Mucosa of descending colon (tissue), 3 donors: ENCODE results near the gene TNFAIP8L1. TPM values are rescaled to one million over a fixed set of nuclear protein-coding genes. Genes with fewer than 3 reads are reported as not detected.

ENCODE experiments used
- ATAC-seq: fragments of 200-7000 bp; cut with Tn5 transposase; one replicate; pipeline ENCODE4 v1.9.1; 2020; ENCODE audit warnings: mild to moderate bottlenecking, moderate library complexity
- DNase-seq, 3 donors: peaks; one replicate each; pipeline ENCODE4 v3.0.0-alpha.2; 2020
- H3K36me3 ChIP-seq: fragments of 200-600 bp; one replicate; pipeline ENCODE4 v1.8.0; 2021; ENCODE audit warnings: low read depth, mild to moderate bottlenecking
- H3K4me1 ChIP-seq: fragments of 200-600 bp; one replicate; pipeline ENCODE4 v1.8.0; 2021; ENCODE audit warnings: low read depth, mild to moderate bottlenecking
- H3K4me3 ChIP-seq: fragments of 200-600 bp; one replicate; pipeline ENCODE4 v1.8.0; 2021; ENCODE audit warnings: mild to moderate bottlenecking
- H3K9me3 ChIP-seq: fragments of 200-600 bp; one replicate; pipeline ENCODE4 v1.8.0; 2021; ENCODE audit warnings: mild to moderate bottlenecking
- intact Hi-C, 2 donors: fragments of 100-400 bp; cut with DNase I in 1 of 2; cut with micrococcal nuclease in 1 of 2; formaldehyde crosslinking; loops; one replicate each; pipeline versions ENCODE4 v1.11.0 to v1.11.1; 2022; cut with DNase I, micrococcal nuclease
- total RNA-seq, 3 donors: library from RNA; stranded (reverse); fragmentation: NEBNext Ultra II Directional in 2 of 3; extraction: Animal tissue kit (Norgen Biotek cat#: 25700) in 2 of 3; gene quantifications; one replicate each; pipeline versions ENCODE4 v1.2.1 to v1.2.4, GENCODE V29; 2021 to 2023
- TF ChIP-seq, protein P1 (sequence below): fragments of 200-600 bp; IDR thresholded peaks from one replicate; pipeline ENCODE4 v1.8.0; 2022; ENCODE audit warnings: antibody characterized with exemption, mild to moderate bottlenecking
- donor health status: DM: no; HTN: no; CAD: no; lungs with moderate emphysema.
- donor health status: DM: no; HTN: no; CAD: no.
- donor health status: DM: no; HTN: yes; CAD: no.

The TNFAIP8L1 gene
- total RNA-seq, 3 donors from 2014 or later, result 5.1 to 47.6 (median 10.7) TPM

DNA sequence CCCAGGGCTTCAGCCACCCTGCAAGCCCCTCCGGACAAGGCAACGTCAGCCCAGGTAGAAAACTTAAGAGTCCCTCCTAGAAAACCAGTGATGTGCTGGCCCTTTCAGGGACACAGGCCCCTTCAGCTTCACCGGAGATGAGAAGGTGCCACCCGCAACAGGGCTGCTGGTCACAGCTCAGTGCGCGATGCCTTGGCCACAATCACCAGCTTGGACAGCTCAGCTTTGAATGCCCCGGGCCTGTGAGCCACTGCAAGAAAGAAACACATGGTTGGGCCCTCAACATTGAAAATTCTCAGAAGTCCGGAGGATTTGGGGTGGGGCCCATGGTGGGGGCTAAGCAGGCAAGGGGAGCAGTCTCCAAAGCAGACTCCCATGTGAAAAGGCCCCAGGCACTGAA is 18.5 kb downstream of the TNFAIP8L1 start:
- ATAC-seq (no peak), DNase-seq (no peak)
- Histone ChIP-seq H3K9me3 (peaks cover 3% of the 10 kb centered on the region), H3K4me3 (no peak overlapping the region), H3K4me1 (no peaks in the 10 kb centered on the region), H3K36me3 (no peaks in the 10 kb centered on the region)
- TF ChIP-seq, protein P1, sequence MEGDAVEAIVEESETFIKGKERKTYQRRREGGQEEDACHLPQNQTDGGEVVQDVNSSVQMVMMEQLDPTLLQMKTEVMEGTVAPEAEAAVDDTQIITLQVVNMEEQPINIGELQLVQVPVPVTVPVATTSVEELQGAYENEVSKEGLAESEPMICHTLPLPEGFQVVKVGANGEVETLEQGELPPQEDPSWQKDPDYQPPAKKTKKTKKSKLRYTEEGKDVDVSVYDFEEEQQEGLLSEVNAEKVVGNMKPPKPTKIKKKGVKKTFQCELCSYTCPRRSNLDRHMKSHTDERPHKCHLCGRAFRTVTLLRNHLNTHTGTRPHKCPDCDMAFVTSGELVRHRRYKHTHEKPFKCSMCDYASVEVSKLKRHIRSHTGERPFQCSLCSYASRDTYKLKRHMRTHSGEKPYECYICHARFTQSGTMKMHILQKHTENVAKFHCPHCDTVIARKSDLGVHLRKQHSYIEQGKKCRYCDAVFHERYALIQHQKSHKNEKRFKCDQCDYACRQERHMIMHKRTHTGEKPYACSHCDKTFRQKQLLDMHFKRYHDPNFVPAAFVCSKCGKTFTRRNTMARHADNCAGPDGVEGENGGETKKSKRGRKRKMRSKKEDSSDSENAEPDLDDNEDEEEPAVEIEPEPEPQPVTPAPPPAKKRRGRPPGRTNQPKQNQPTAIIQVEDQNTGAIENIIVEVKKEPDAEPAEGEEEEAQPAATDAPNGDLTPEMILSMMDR, result no peak
- intact Hi-C loops, result no loop called here

DNA sequence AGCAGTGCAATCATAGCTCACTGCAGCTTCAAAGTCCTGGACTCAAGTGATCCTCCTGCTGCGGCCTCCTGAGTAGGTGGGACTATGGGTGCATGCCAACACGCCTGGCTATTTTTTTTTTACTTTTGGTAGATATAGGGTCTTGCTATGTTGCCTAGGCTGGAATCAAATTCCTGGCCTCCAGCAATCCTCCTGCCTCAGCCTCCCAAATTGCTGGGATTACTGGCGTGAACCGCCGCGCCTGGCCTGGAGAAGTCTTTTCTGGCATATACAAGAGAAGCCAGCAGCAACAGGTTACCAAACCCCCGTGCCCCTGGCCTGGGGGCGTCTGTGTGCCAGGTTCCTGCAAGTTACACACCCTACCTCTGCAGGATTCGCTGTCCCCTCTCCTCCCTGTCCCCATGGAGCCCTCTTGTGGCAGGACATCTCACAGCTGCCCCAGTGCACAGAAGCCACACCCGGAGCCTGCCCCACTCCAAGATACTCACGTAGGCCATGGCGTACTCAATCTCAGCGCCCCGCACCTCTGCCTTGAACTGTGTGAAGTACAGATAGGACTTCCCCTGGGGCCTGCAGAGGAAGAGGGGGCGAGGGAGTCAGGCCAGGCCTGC is 21.0 kb downstream of the TNFAIP8L1 start:
- no peaks in the 10 kb centered on the region for H3K36me3 ChIP-seq
- no peaks in the 10 kb centered on the region for H3K4me1 ChIP-seq
- TF ChIP-seq, protein P1, result peak; percentile 12
- peaks cover 3% of the 10 kb centered on the region for H3K9me3 ChIP-seq
- intact Hi-C loops, result no loop called here
- peak; percentile 70 for ATAC-seq
- peak in 2 of 3 donors; percentile 40 to 62 for DNase-seq
- no peak overlapping the region for H3K4me3 ChIP-seq

DNA sequence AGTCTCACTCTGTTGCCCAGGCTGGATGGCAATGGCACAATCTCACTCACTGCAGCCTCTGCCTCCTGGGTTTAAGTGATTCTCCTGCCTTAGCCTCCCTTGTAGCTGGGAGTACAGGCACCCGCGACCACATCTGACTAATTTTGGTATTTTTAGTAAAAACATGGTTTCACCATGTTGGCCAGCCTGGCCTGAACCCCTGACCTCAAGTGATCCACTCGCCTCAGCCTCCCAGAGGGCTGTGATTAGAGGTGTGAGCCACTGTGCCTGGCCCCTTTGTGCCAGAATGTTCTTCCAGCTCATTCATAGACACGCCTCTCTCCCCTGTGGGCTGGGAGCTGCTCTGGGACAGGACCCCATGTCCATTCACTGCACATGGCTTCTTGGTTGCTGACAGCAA is 21.7 kb downstream of the TNFAIP8L1 start:
- intact Hi-C loops, result no loop called here
- ATAC-seq, result no peak
- Histone ChIP-seq H3K36me3 (no peaks in the 10 kb centered on the region), H3K9me3 (peaks cover 3% of the 10 kb centered on the region), H3K4me1 (no peaks in the 10 kb centered on the region), H3K4me3 (no peak overlapping the region)
- TF ChIP-seq, protein P1, result no peak
- DNase-seq, result no peak

DNA sequence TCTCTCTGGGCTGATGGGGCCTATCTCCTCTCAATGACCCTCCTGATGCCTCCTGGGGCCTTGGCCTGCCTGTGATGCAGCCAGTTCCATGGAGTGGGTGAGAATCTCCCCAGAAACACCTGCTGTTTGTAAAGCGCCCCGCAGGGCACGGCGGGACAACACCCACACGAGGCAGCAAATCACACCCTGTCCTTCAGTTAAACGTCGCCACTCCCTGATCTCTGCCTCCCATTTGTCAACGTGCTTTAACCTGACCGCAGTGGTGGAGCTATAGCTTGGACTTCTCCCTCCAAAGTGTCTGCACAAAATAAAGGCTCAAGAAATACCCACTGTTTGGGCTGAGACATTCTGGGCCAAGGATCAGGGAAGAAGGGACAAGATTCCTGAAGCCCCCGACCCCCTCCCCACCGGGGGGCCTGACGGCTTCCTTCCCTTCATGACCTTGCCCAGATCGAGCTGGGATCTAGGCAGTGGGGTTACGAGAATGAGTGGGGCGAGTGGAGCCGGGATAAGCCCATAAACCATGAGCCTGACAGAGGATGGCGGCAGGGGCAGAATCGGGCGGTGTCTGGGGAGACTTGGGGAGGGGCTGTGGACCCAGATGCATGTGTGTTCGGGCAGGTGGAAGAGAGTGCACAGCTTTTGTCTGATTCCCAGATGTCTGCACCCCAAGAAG is 22.8 kb downstream of the TNFAIP8L1 start:
- DNase-seq (peak in 1 of 3 donors; percentile 26), ATAC-seq (peak; percentile 79)
- intact Hi-C loops, result no loop called here
- H3K36me3 ChIP-seq, result no peaks in the 10 kb centered on the region
- peaks cover 3% of the 10 kb centered on the region for H3K9me3 ChIP-seq
- no peak overlapping the region for H3K4me3 ChIP-seq
- TF ChIP-seq, protein P1, result no peak
- H3K4me1 ChIP-seq, result no peaks in the 10 kb centered on the region

DNA sequence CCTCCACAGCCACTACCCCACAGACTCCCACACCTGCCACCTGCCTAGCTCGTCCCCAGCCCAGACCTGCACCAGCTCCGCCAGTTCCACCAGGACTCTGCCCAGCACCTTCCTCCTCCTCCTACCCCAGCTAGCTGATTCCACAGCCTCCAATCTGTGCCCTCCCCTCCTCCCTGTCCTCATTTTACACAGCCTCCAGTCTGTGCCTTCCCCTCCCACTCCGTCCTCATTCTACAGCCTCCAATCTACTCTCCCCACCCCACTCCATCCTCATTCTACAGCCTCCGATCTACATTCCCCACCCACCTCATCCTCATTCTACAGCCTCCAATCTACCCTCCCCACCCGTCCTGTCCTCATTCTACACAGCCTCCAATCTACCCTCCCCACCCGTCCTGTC is 23.5 kb downstream of the TNFAIP8L1 start:
- TF ChIP-seq, protein P1, result no peak
- H3K4me1 ChIP-seq, result no peaks in the 10 kb centered on the region
- no peaks in the 10 kb centered on the region for H3K36me3 ChIP-seq
- intact Hi-C loops, result no loop called here
- no peak for DNase-seq
- peaks cover 3% of the 10 kb centered on the region for H3K9me3 ChIP-seq
- ATAC-seq, result peak; percentile 8
- H3K4me3 ChIP-seq, result no peak overlapping the region
